OCI-LY1 (cell line): Measurements from ENCODE around the gene KIAA1755.

Experiments used
- CTCF ChIP-seq: fragments of 200-600 bp; sonication (generic), shearing (Covaris generic); IDR thresholded peaks from 2 replicates; pipeline ENCODE4 v1.5.1; 2017; ENCODE audit warnings: mild to moderate bottlenecking, antibody characterized with exemption, low read length, moderate library complexity, mixed read lengths
- EZH2 ChIP-seq: fragments of 200-600 bp; sonication (generic), shearing (Covaris generic); IDR thresholded peaks from 2 replicates; pipeline ENCODE4 v1.8.0; 2017; ENCODE audit warnings: borderline replicate concordance, mixed run types, mild to moderate bottlenecking, antibody characterized with exemption, low read length, moderate library complexity, mixed read lengths

- TF ChIP-seq CTCF (no peak), EZH2 (no peak)
These were observed 7.9 kb downstream of the KIAA1755 start for GRCh38 chr20:38252292-38253288.
